OCI-LY7 (cell line): ENCODE measurements around the gene POLQ. TPM values are rescaled to one million over a fixed set of nuclear protein-coding genes. Genes with fewer than 3 reads are reported as not detected.

Experiments
- BruUV-seq: library from RNA; stranded (reverse); fragments of 400-500 nt; replicated peaks from 2 replicates; lab custom pipeline; 2021; lab: Mats Ljungman, UMichigan
- CTCF ChIA-PET: fragments of 300-600 bp; sonication (Branson Sonifier 250); formaldehyde crosslinking; loops from one replicate; lab custom pipeline; 2022; ENCODE audit warnings: antibody characterized with exemption; ENCODE audit not compliant: unreplicated experiment; lab: Charles Lee
- POLR2A ChIA-PET: fragments of 300-600 bp; sonication (Branson Sonifier 250); formaldehyde crosslinking; loops from one replicate; lab custom pipeline; 2022; ENCODE audit warnings: antibody characterized with exemption; lab: Charles Lee
- DNase-seq: peaks from one replicate; pipeline ENCODE4 v3.0.0-alpha.2; 2015; ENCODE audit warnings: low spot score
- H2AFZ ChIP-seq: fragments of 200-600 bp; sonication (generic), shearing (Covaris generic); 2 replicates; pipeline ENCODE4 v1.6.1; 2014; ENCODE audit warnings: mild to moderate bottlenecking, antibody characterized with exemption, low read length, moderate library complexity
- H3K27ac ChIP-seq: fragments of 200-600 bp; sonication (generic); 2 replicates; pipeline ENCODE4 v1.5.1; 2014; ENCODE audit warnings: mixed run types, low read depth, mild to moderate bottlenecking, moderate library complexity, low read length, inconsistent platforms; ENCODE audit not compliant: poor library complexity, severe bottlenecking
- H3K36me3 ChIP-seq: fragments of 200-600 bp; sonication (generic); 2 replicates; pipeline ENCODE4 v1.6.1; 2014; ENCODE audit warnings: mild to moderate bottlenecking, antibody characterized with exemption, low read length, moderate library complexity, mixed read lengths; ENCODE audit not compliant: insufficient read depth
- H3K4me1 ChIP-seq: fragments of 200-600 bp; sonication (generic); 2 replicates; pipeline ENCODE4 v1.5.1; 2014; ENCODE audit warnings: mild to moderate bottlenecking, low read length; ENCODE audit not compliant: insufficient read depth, poor library complexity, severe bottlenecking
- H3K4me2 ChIP-seq: fragments of 200-600 bp; sonication (generic); 2 replicates; pipeline ENCODE4 v1.6.1; 2014; ENCODE audit warnings: mild to moderate bottlenecking, low read length
- H3K4me3 ChIP-seq: fragments of 200-600 bp; sonication (generic); 2 replicates; pipeline ENCODE4 v1.5.1; 2014; ENCODE audit warnings: mild to moderate bottlenecking, low read depth, low read length; ENCODE audit not compliant: poor library complexity, severe bottlenecking
- H3K79me2 ChIP-seq: fragments of 200-600 bp; sonication (generic); 2 replicates; pipeline ENCODE4 v1.6.1; 2016; ENCODE audit warnings: low read depth, mild to moderate bottlenecking, low read length, moderate library complexity, mixed read lengths; ENCODE audit not compliant: insufficient read depth
- H3K9me2 ChIP-seq: fragments of 200-600 bp; sonication (generic); 2 replicates; pipeline ENCODE4 v1.6.1; 2016; ENCODE audit warnings: mild to moderate bottlenecking, low read length, mixed read lengths; ENCODE audit not compliant: insufficient read depth
- H3K9me3 ChIP-seq: fragments of 200-600 bp; sonication (generic); 2 replicates; pipeline ENCODE4 v1.6.1; 2014; ENCODE audit warnings: mild to moderate bottlenecking, mixed run types, low read length, mixed read lengths
- H4K20me1 ChIP-seq: fragments of 200-600 bp; sonication (generic); 2 replicates; pipeline ENCODE4 v1.6.1; 2014; ENCODE audit warnings: mild to moderate bottlenecking, antibody characterized with exemption, low read length, moderate library complexity, mixed read lengths; ENCODE audit not compliant: insufficient read depth
- EZH2phosphoT487 ChIP-seq: fragments of 200-600 bp; sonication (generic); IDR thresholded peaks from 2 replicates; pipeline ENCODE4 v1.6.1; 2018; ENCODE audit warnings: low read depth, borderline replicate concordance, mild to moderate bottlenecking, mixed run types, antibody characterized with exemption, low read length, moderate library complexity, mixed read lengths
- intact Hi-C: fragments of 100-400 bp; cut with micrococcal nuclease; formaldehyde crosslinking; loops from one replicate; pipeline ENCODE4 v1.10.0; 2022; ENCODE audit not compliant: unreplicated experiment
- total RNA-seq, 2 experiments: library from RNA; depleted of rRNA in 1 of 2; stranded (reverse); fragments of >200 nt in 1 of 2; shearing (Covaris generic) in 1 of 2; gene quantifications; 2 replicates each; pipeline ENCODE4 v1.2.3, GENCODE V29; 2014 to 2022
- TF ChIP-seq, protein P1 (sequence below): fragments of 200-600 bp; sonication (generic); conservative IDR thresholded peaks from 2 replicates; pipeline ENCODE4 v1.5.1; 2014; ENCODE audit warnings: mild to moderate bottlenecking, antibody characterized with exemption, low read length, moderate library complexity, mixed read lengths

The POLQ gene
- total RNA-seq, 2 experiments from 2014 or later, result 50.9 to 61.1 TPM

DNA sequence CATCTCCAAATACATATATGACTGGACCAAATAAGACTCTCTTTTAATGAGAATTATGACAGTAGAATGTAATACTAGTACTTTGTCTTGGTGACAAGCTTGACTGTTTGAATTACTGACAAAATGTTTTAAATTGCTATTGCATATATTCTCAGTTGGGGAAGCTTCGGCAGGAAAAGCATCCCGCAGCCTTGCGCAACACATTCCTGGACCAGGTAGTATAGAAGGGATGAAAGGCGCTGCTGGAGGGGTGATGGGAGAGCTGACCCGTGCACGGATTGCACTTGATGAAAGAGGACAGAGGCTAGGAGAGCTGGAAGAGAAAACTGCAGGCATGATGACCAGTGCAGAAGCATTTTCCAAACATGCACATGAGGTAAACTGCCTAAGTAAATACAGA lies 127.6 kb downstream of the POLQ start:
- no peak overlapping the region for H2AFZ ChIP-seq
- no peaks in the 10 kb centered on the region for H3K79me2 ChIP-seq
- CTCF ChIA-PET, result interaction anchor here (1.1 kb wide), 1 partner anchor 19 kb away, joined by 3 read pairs; no protein-coding TSS in a partner anchor
- no peak overlapping the region for H3K4me3 ChIP-seq
- H3K36me3 ChIP-seq, result peaks cover 49% of the 10 kb centered on the region
- no peaks in the 10 kb centered on the region for H3K9me3 ChIP-seq
- H4K20me1 ChIP-seq, result no peaks in the 10 kb centered on the region
- intact Hi-C loops, result no loop called here
- BruUV-seq, result no TSS peak
- TF ChIP-seq, protein P1, sequence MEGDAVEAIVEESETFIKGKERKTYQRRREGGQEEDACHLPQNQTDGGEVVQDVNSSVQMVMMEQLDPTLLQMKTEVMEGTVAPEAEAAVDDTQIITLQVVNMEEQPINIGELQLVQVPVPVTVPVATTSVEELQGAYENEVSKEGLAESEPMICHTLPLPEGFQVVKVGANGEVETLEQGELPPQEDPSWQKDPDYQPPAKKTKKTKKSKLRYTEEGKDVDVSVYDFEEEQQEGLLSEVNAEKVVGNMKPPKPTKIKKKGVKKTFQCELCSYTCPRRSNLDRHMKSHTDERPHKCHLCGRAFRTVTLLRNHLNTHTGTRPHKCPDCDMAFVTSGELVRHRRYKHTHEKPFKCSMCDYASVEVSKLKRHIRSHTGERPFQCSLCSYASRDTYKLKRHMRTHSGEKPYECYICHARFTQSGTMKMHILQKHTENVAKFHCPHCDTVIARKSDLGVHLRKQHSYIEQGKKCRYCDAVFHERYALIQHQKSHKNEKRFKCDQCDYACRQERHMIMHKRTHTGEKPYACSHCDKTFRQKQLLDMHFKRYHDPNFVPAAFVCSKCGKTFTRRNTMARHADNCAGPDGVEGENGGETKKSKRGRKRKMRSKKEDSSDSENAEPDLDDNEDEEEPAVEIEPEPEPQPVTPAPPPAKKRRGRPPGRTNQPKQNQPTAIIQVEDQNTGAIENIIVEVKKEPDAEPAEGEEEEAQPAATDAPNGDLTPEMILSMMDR, result no peak
- no peak for TF ChIP-seq EZH2phosphoT487
- POLR2A ChIA-PET, result interaction anchor here (0.6 to 2.0 kb wide), 3 partner anchors 12 to 1070 kb away, joined by 3 to 9 read pairs (median 7); no protein-coding TSS in a partner anchor
- no peaks in the 10 kb centered on the region for H3K4me1 ChIP-seq
- no peak overlapping the region for H3K4me2 ChIP-seq
- H3K9me2 ChIP-seq, result no peaks in the 10 kb centered on the region
- no peak for DNase-seq
- no peak overlapping the region for H3K27ac ChIP-seq

DNA sequence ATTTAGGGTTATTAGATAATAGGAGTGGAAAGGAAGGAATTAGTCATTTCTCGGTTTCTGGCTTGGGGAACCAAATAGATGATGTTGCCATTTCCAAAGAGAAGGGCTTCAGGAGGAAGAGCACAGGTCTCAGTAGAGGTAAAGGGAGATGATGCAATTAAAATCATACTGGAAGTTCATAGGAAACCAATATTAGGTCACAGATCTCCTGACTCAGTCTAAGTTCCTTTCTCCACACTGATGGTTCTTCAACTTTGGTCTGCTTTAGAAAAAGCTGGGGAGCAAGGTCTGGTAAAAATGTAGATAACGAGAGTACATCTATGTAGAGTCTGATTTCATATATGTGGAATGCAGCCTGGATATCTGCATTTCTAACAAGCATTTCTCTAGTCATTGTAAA lies 130.9 kb downstream of the POLQ start:
- BruUV-seq, result no TSS peak
- TF ChIP-seq, protein P1, result no peak
- no peak for TF ChIP-seq EZH2phosphoT487
- no peaks in the 10 kb centered on the region for H3K9me2 ChIP-seq
- no peak overlapping the region for H3K27ac ChIP-seq
- H3K4me1 ChIP-seq, result no peaks in the 10 kb centered on the region
- CTCF ChIA-PET, result no interaction called here
- DNase-seq, result no peak
- intact Hi-C loops, result no loop called here
- H3K36me3 ChIP-seq, result peaks cover 20% of the 10 kb centered on the region
- no peaks in the 10 kb centered on the region for H3K9me3 ChIP-seq
- no peaks in the 10 kb centered on the region for H4K20me1 ChIP-seq
- no peak overlapping the region for H3K4me2 ChIP-seq
- POLR2A ChIA-PET, result interaction anchor here (0.6 to 1.0 kb wide), 3 partner anchors 33 to 1148 kb away, joined by 3 read pairs; no protein-coding TSS in a partner anchor
- no peaks in the 10 kb centered on the region for H3K79me2 ChIP-seq
- no peak overlapping the region for H2AFZ ChIP-seq
- no peak overlapping the region for H3K4me3 ChIP-seq

DNA sequence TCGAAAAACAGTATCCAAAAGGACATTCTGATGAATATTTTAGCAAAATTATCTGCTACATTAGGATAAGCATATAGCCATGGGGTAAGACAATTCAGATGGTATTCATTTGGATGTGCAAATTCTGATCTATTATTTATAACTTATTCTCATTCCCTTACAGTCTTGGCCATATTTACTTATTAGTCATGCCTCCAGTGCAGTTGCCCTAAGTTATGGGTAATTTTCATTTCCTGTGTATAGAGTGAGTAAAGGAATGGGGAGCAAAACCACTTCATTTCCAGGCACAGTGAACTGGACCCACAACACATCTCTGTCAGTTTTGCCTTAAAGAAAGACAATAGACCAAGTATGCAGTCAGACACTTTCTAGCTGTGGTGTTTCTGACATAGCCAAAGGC lies 134.3 kb downstream of the POLQ start:
- Histone ChIP-seq H3K9me2 (no peaks in the 10 kb centered on the region), H2AFZ (no peak overlapping the region), H3K27ac (no peak overlapping the region), H4K20me1 (no peaks in the 10 kb centered on the region), H3K4me2 (no peak overlapping the region), H3K79me2 (no peaks in the 10 kb centered on the region), H3K4me3 (no peak overlapping the region), H3K36me3 (no peaks in the 10 kb centered on the region), H3K9me3 (no peaks in the 10 kb centered on the region), H3K4me1 (no peaks in the 10 kb centered on the region)
- intact Hi-C loops, result no loop called here
- no TSS peak for BruUV-seq
- CTCF ChIA-PET, result no interaction called here
- DNase-seq, result no peak
- POLR2A ChIA-PET, result interaction anchor here (1.2 kb wide), 1 partner anchor 24 kb away, joined by 3 read pairs; no protein-coding TSS in a partner anchor
- TF ChIP-seq, protein P1, result no peak
- TF ChIP-seq EZH2phosphoT487, result no peak
